Measurements from ENCODE around the gene AKAP10.

DNA sequence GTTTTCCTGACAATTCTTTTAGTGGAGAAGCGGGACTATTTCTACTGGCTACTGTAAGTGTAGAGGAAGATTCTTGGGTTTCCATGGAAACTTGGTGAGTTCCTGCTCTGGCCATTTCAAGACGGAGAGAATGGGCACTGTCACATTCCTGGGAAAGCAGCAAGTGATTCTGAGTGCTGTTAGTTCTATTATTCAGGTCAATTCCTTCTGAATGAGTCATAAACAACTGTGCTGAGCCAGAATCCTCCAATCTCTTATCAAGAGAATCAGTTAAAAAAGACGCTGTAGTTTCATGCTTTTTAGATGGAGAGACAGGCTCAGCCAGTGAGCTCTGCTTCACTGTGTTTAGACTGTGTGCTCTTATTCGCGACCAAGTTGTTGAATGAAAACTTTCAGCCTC is 19.6 kb downstream of the AKAP10 start:
- TF ChIP-seq EP300 (IDR thresholded peaks at IDR 0.05; ENCODE audit: borderline replicate concordance in 1 of 2, low read depth in 2 of 2, low read length in 2 of 2) (no peak), EZH2 (IDR thresholded peaks at IDR 0.05; ENCODE audit: low read depth, low read length, severe bottlenecking) (no peak), TCF12 (IDR thresholded peaks at IDR 0.05; ENCODE audit: low read depth, low read length) (no peak)

Data from H1 (cell line).